Spleen (tissue), 11 donors: ENCODE results near the gene NUDT8. TPM values are rescaled to one million over a fixed set of nuclear protein-coding genes. Genes with fewer than 3 reads are reported as not detected.

ENCODE experiments used
- DNase-seq: peaks from one replicate; pipeline ENCODE4 v3.0.0-alpha.2; 2020
- H3K27ac ChIP-seq, 8 donors: fragments of 200-600 bp; sonication (generic) in 7 of 8; 1 replicate in 4 of 8; 2 replicates in 4 of 8; pipeline versions ENCODE4 v1.5.0 to v1.8.0; 2016 to 2021; ENCODE audit warnings: inconsistent platforms in 4 of 8, mild to moderate bottlenecking in 4 of 8, moderate library complexity in 1 of 8
- H3K27me3 ChIP-seq, 7 donors: fragments of 200-600 bp; sonication (generic) in 6 of 7; replicated peaks in 1 of 7; 1 replicate in 4 of 7; 2 replicates in 3 of 7; pipeline versions ENCODE4 v1.5.0 to v1.8.0; 2016 to 2021; ENCODE audit warnings: inconsistent platforms in 3 of 7, mild to moderate bottlenecking in 1 of 7
- H3K36me3 ChIP-seq, 6 donors: fragments of 200-600 bp; sonication (generic) in 5 of 6; 1 replicate in 4 of 6; 2 replicates in 2 of 6; pipeline versions ENCODE4 v1.5.0 to v1.8.0; 2016 to 2021; ENCODE audit warnings: inconsistent platforms in 2 of 6
- H3K4me1 ChIP-seq, 6 donors: fragments of 200-600 bp; sonication (generic) in 5 of 6; 1 replicate in 3 of 6; 2 replicates in 3 of 6; pipeline versions ENCODE4 v1.5.0 to v1.8.0; 2016 to 2021; ENCODE audit warnings: inconsistent platforms in 3 of 6
- H3K4me3 ChIP-seq, 8 donors: fragments of 200-600 bp; sonication (generic) in 7 of 8; 1 replicate in 4 of 8; 2 replicates in 4 of 8; pipeline versions ENCODE4 v1.5.0 to v1.8.0; 2016 to 2021; ENCODE audit warnings: inconsistent platforms in 4 of 8, mild to moderate bottlenecking in 4 of 8, moderate library complexity in 2 of 8
- H3K9me3 ChIP-seq, 8 donors: fragments of 200-600 bp; sonication (generic) in 7 of 8; 1 replicate in 4 of 8; 2 replicates in 4 of 8; pipeline versions ENCODE4 v1.5.0 to v1.8.0; 2016 to 2021; ENCODE audit warnings: inconsistent platforms in 4 of 8
- CTCF ChIP-seq, 11 experiments: fragments of 200-600 bp in 7 of 11; fragments of 450-650 bp in 4 of 11; sonication (generic) in 4 of 11; IDR thresholded peaks in 8 of 11; conservative IDR thresholded peaks in 3 of 11; 1 replicate in 7 of 11; 2 replicates in 4 of 11; pipeline versions ENCODE4 v1.4.0 to v1.8.0; 2016 to 2021; ENCODE audit warnings: antibody characterized with exemption in 11 of 11, inconsistent platforms in 4 of 11, mild to moderate bottlenecking in 1 of 11
- POLR2A ChIP-seq, 3 donors: fragments of 450-650 bp; IDR thresholded peaks; one replicate each; pipeline ENCODE4 v1.5.1; 2017; ENCODE audit warnings: antibody characterized with exemption in 3 of 3, mild to moderate bottlenecking in 1 of 3
- POLR2AphosphoS5 ChIP-seq, 3 donors: sonication (generic); formaldehyde crosslinking; IDR thresholded peaks; one replicate each; pipeline ENCODE4 v1.5.1; 2017; ENCODE audit warnings: antibody characterized with exemption in 3 of 3
- WGBS, 5 donors: extraction: QIAGEN DNeasy Blood & Tissue Kit in 3 of 5; methylation state at CpG; one replicate each; pipeline versions ENCODE4 v1.1.5 to v1.1.7; 2013 to 2018; 5-methylcytosine and 5-hydroxymethylcytosine counted together
- intact Hi-C: fragments of 100-400 bp; cut with DNase I; formaldehyde crosslinking; loops from one replicate; pipeline ENCODE4 v1.15.0; 2023; ENCODE audit warnings: low total_unique reads
- polyA plus RNA-seq, 3 donors: library from polyadenylated mRNA; stranded (reverse); fragments of 200-250 nt; gene quantifications; one replicate each; pipeline ENCODE4 v1.2.1, GENCODE V29; 2013
- total RNA-seq, 7 donors: library from RNA; depleted of rRNA in 3 of 7; stranded (reverse); fragments of >200 nt in 3 of 7; fragmentation: NEBNext Ultra II Directional in 4 of 7; extraction: Animal tissue kit (Norgen Biotek cat#: 25700) in 4 of 7; gene quantifications; one replicate each; pipeline versions ENCODE4 v1.1.0 to v1.2.1, GENCODE V29; 2016 to 2021
- donor health status: healthy with polysubstance abuse.
- donor health status: DM: no; HTN: no; CAD: no; lungs with moderate emphysema.
- donor health status: DM: no; HTN: no; CAD: no.
- donor health status: Bipolar disorder and iron deficiency.
- donor health status: healthy.
- donor health status: DM: no; HTN: no; CAD: no.
- donor health status: DM: yes; HTN: yes; CAD: no.

NUDT8 gene
- total and polyA plus RNA-seq, 10 donors, result 2.7 to 9.2 (median 5.9) TPM

GRCh38 chr11:67673902-67674301 lies 44.2 kb upstream of the NUDT8 start:
- no peak overlapping the region for H3K27ac ChIP-seq
- no peaks in the 10 kb centered on the region for H3K4me1 ChIP-seq
- no peak overlapping the region for H3K4me3 ChIP-seq
- peaks cover 0 to 11% (median 0%) of the 10 kb centered on the region in 8 donors for H3K9me3 ChIP-seq
- WGBS, 5 donors, result 72 to 83% (median 74%) methylated on average over 8 of the region's 8 CpGs
- H3K27me3 ChIP-seq, result peaks cover 0 to 52% (median 5%) of the 10 kb centered on the region in 7 donors
- no peak for TF ChIP-seq POLR2AphosphoS5 (IDR thresholded peaks at IDR 0.05)
- no peak for TF ChIP-seq CTCF (IDR thresholded peaks at IDR 0.05 in 8 of 11, conservative IDR thresholded peaks at IDR 0.05 in 3 of 11)
- no peak for TF ChIP-seq POLR2A (IDR thresholded peaks at IDR 0.05)
- H3K36me3 ChIP-seq, result no peaks in the 10 kb centered on the region
- intact Hi-C loops, result no loop called here
- no peak for DNase-seq

GRCh38 chr11:67673358-67673757 lies 43.6 kb upstream of the NUDT8 start:
- WGBS, 5 donors, result 68 to 87% (median 84%) methylated on average over 6 to 7 of the region's 7 CpGs
- Histone ChIP-seq H3K27ac (no peak overlapping the region), H3K4me3 (no peak overlapping the region), H3K9me3 (peaks cover 0 to 11% (median 0%) of the 10 kb centered on the region in 8 donors), H3K36me3 (no peaks in the 10 kb centered on the region), H3K4me1 (peaks cover 0 to 4% (median under 1%) of the 10 kb centered on the region in 6 donors), H3K27me3 (peaks cover 0 to 52% (median 5%) of the 10 kb centered on the region in 7 donors)
- intact Hi-C loops, result no loop called here
- TF ChIP-seq POLR2AphosphoS5 (IDR thresholded peaks at IDR 0.05), result no peak
- no peak for TF ChIP-seq POLR2A (IDR thresholded peaks at IDR 0.05)
- no peak for TF ChIP-seq CTCF (IDR thresholded peaks at IDR 0.05 in 8 of 11, conservative IDR thresholded peaks at IDR 0.05 in 3 of 11)
- DNase-seq, result no peak

DNA sequence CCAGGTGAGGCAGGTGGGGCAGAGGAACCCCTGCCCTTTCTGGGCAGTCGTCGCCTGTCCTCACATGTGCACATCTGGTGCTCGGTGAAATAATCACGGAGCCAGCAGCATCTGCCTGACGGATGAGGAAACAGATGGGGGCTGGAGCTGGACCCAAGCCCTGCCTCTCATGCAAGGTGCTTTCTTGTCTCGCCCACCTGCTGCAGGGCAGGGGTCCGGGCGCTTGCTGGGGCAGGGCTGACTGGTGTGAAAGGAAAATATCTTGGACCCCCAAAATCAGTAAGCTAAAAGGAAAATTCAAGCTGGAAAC lies 41.4 kb upstream of the NUDT8 start:
- Histone ChIP-seq H3K9me3 (peaks cover 0 to 8% (median 0%) of the 10 kb centered on the region in 8 donors), H3K27ac (no peak overlapping the region), H3K36me3 (no peaks in the 10 kb centered on the region), H3K4me3 (no peak overlapping the region), H3K4me1 (peaks cover 4 to 22% (median 18%) of the 10 kb centered on the region in 6 donors), H3K27me3 (peaks cover 0 to 52% (median 5%) of the 10 kb centered on the region in 7 donors)
- WGBS, 5 donors, result 39 to 52% (median 42%) methylated on average over 8 of the region's 8 CpGs
- intact Hi-C loops, result no loop called here
- TF ChIP-seq CTCF (IDR thresholded peaks at IDR 0.05 in 8 of 11, conservative IDR thresholded peaks at IDR 0.05 in 3 of 11) (no peak), POLR2AphosphoS5 (IDR thresholded peaks at IDR 0.05) (no peak), POLR2A (IDR thresholded peaks at IDR 0.05) (no peak)
- no peak for DNase-seq

GRCh38 chr11:67670316-67671210 lies 40.8 kb upstream of the NUDT8 start:
- peaks cover 4 to 22% (median 18%) of the 10 kb centered on the region in 6 donors for H3K4me1 ChIP-seq
- no peak overlapping the region for H3K4me3 ChIP-seq
- TF ChIP-seq POLR2A (IDR thresholded peaks at IDR 0.05) (no peak), POLR2AphosphoS5 (IDR thresholded peaks at IDR 0.05) (no peak), CTCF (IDR thresholded peaks at IDR 0.05 in 8 of 11, conservative IDR thresholded peaks at IDR 0.05 in 3 of 11) (no peak)
- peaks cover 0 to 2% (median 0%) of the 10 kb centered on the region in 8 donors for H3K9me3 ChIP-seq
- 70 to 83% (median 81%) methylated on average over 14 to 23 of the region's 23 CpGs for WGBS, 5 donors
- no peaks in the 10 kb centered on the region for H3K36me3 ChIP-seq
- H3K27ac ChIP-seq, result no peak overlapping the region
- no peak for DNase-seq
- H3K27me3 ChIP-seq, result peaks cover 0 to 48% (median 5%) of the 10 kb centered on the region in 7 donors
- intact Hi-C loops, result no loop called here
